OCI-M1 (cell line): ENCODE measurements around the gene NDUFS4.
A peak's percentile ranks its signal among the peaks of the same experiment; 100 is the strongest.
"Not testable (repeated sequence)": the region's sequence is repeated elsewhere in the genome, so short reads cannot be mapped to it uniquely, and the experiment has no call there.

Experiments used
- DNase-seq: peaks from one replicate; lab custom pipeline; 2025; lab: John Stamatoyannopoulos, UW

The NDUFS4 gene

GRCh38 chr5:53560506-53561191, at the start of gene NDUFS4:
Gene NDUFS4, plus strand, starts transcription at chr5:53560639. Its CDS starts 24 bp downstream, at chr5:53560663.
- peak; percentile 95 for DNase-seq

GRCh38 chr5:53512539-53512938, 47.9 kb upstream of the NDUFS4 start:
- no peak for DNase-seq

GRCh38 chr5:53515988-53516387, 44.5 kb upstream of the NDUFS4 start:
- no peak for DNase-seq

GRCh38 chr5:53520813-53521212, 39.6 kb upstream of the NDUFS4 start:
- DNase-seq = no peak

- no peak for DNase-seq
Measured at GRCh38 chr5:53537711-53538110, 22.7 kb upstream of the NDUFS4 start.

GRCh38 chr5:53540739-53541138, 19.7 kb upstream of the NDUFS4 start:
- not testable (repeated sequence) for DNase-seq

- DNase-seq = no peak
Measured at GRCh38 chr5:53541859-53542258, 18.6 kb upstream of the NDUFS4 start.

- peak; percentile 87 for DNase-seq
Measured at GRCh38 chr5:53542926-53543325, 17.5 kb upstream of the NDUFS4 start.

- peak; percentile 95 for DNase-seq
Measured at GRCh38 chr5:53543401-53543800, 17.0 kb upstream of the NDUFS4 start.

GRCh38 chr5:53545744-53546143, 14.7 kb upstream of the NDUFS4 start:
- DNase-seq = no peak

- no peak for DNase-seq
Measured at GRCh38 chr5:53547226-53547625, 13.2 kb upstream of the NDUFS4 start.

GRCh38 chr5:53548501-53548900, 11.9 kb upstream of the NDUFS4 start:
- peak; percentile 17 for DNase-seq

GRCh38 chr5:53549792-53550191, 10.6 kb upstream of the NDUFS4 start:
- DNase-seq = no peak

GRCh38 chr5:53552561-53552960, 7.9 kb upstream of the NDUFS4 start:
- DNase-seq = no peak

- DNase-seq = no peak
Measured at GRCh38 chr5:53554444-53554843, 6.0 kb upstream of the NDUFS4 start.

GRCh38 chr5:53555160-53555559, 5.3 kb upstream of the NDUFS4 start:
- peak; percentile 64 for DNase-seq

GRCh38 chr5:53556001-53556400, 4.4 kb upstream of the NDUFS4 start:
- DNase-seq = no peak

GRCh38 chr5:53557386-53557785, 3.1 kb upstream of the NDUFS4 start:
- no peak for DNase-seq

GRCh38 chr5:53558966-53559365, 1.5 kb upstream of the NDUFS4 start:
- no peak for DNase-seq

- DNase-seq = peak; percentile 70
Measured at GRCh38 chr5:53560028-53560427, 411 bp upstream of the NDUFS4 start.

GRCh38 chr5:53568401-53568800, 8.0 kb downstream of the NDUFS4 start:
- DNase-seq = peak; percentile 52

GRCh38 chr5:53568871-53569270, 8.4 kb downstream of the NDUFS4 start:
- peak; percentile 52 for DNase-seq

- peak; percentile 73 for DNase-seq
Measured at GRCh38 chr5:53569453-53569852, 9.0 kb downstream of the NDUFS4 start.

- DNase-seq = no peak
Measured at GRCh38 chr5:53571403-53571802, 11.0 kb downstream of the NDUFS4 start.
